SU-DHL-6 (cell line): ENCODE measurements around the gene ICA1.

Source experiments
- H2AFZ ChIP-seq: fragments of 200-600 bp; sonication (generic); 2 replicates; pipeline ENCODE4 v1.6.1; 2014; ENCODE audit warnings: low read depth, mild to moderate bottlenecking, moderate library complexity, mixed read lengths, antibody characterized with exemption, low read length; ENCODE audit not compliant: severe bottlenecking
- H3F3A ChIP-seq: fragments of 200-600 bp; shearing (Covaris generic); 2 replicates; pipeline ENCODE4 v1.6.0; 2016; ENCODE audit warnings: antibody characterized with exemption, mild to moderate bottlenecking; ENCODE audit not compliant: insufficient read depth
- H3K27ac ChIP-seq: fragments of 200-600 bp; sonication (generic); 2 replicates; pipeline ENCODE4 v1.5.1; 2016; ENCODE audit warnings: low read depth, mild to moderate bottlenecking, low read length, moderate library complexity, mixed read lengths
- H3K27me3 ChIP-seq: fragments of 200-600 bp; sonication (generic), shearing (Covaris generic); 2 replicates; pipeline ENCODE4 v1.6.0; 2014; ENCODE audit warnings: mild to moderate bottlenecking, low read length
- H3K36me3 ChIP-seq: fragments of 200-600 bp; sonication (generic); 2 replicates; pipeline ENCODE4 v1.6.1; 2014; ENCODE audit warnings: mild to moderate bottlenecking, low read length, mixed read lengths
- H3K4me2 ChIP-seq: fragments of 300-600, 200-600 bp; shearing (Covaris generic), sonication (generic); 2 replicates; pipeline ENCODE4 v1.6.0; 2014; ENCODE audit warnings: low read length, low read depth, mild to moderate bottlenecking; ENCODE audit not compliant: poor library complexity, severe bottlenecking
- H3K4me3 ChIP-seq: fragments of 200-600 bp; sonication (generic); 2 replicates; pipeline ENCODE4 v1.5.1; 2014; ENCODE audit warnings: antibody characterized with exemption, low read length, mild to moderate bottlenecking, mixed read lengths; ENCODE audit not compliant: insufficient read depth, poor library complexity, severe bottlenecking
- H3K79me2 ChIP-seq: fragments of 200-600 bp; sonication (generic); 2 replicates; pipeline ENCODE4 v1.6.1; 2014; ENCODE audit warnings: mild to moderate bottlenecking, low read length, moderate library complexity; ENCODE audit not compliant: insufficient read depth
- H3K9ac ChIP-seq: fragments of 200-600 bp; sonication (generic); 2 replicates; pipeline ENCODE4 v1.7.0; 2014; ENCODE audit warnings: mild to moderate bottlenecking, low read length
- H3K9me2 ChIP-seq: fragments of 200-600 bp; sonication (generic); replicated peaks from 2 replicates; pipeline ENCODE4 v1.6.1; 2014; ENCODE audit warnings: low read length; ENCODE audit not compliant: insufficient read depth
- H3K9me3 ChIP-seq: fragments of 200-600 bp; sonication (generic); 2 replicates; pipeline ENCODE4 v1.6.1; 2014; ENCODE audit warnings: low read length, mixed read lengths; ENCODE audit not compliant: insufficient read depth
- H4K20me1 ChIP-seq: fragments of 200-600 bp; sonication (generic); 2 replicates; pipeline ENCODE4 v1.6.1; 2014; ENCODE audit warnings: low read depth, mild to moderate bottlenecking, antibody characterized with exemption, low read length, moderate library complexity, mixed read lengths
- EZH2phosphoT487 ChIP-seq: fragments of 200-600 bp; sonication (generic), shearing (Covaris generic); conservative IDR thresholded peaks from 2 replicates; pipeline ENCODE4 v1.6.1; 2018; ENCODE audit warnings: mild to moderate bottlenecking, antibody characterized with exemption, low read length, moderate library complexity, mixed read lengths
- TF ChIP-seq, protein P1 (sequence below): fragments of 200-600 bp; sonication (generic); IDR thresholded peaks from one replicate; pipeline ENCODE4 v1.5.1; 2017; ENCODE audit warnings: antibody characterized with exemption, mild to moderate bottlenecking, low read length, moderate library complexity; ENCODE audit not compliant: insufficient read depth, poor library complexity, severe bottlenecking

The ICA1 gene

DNA sequence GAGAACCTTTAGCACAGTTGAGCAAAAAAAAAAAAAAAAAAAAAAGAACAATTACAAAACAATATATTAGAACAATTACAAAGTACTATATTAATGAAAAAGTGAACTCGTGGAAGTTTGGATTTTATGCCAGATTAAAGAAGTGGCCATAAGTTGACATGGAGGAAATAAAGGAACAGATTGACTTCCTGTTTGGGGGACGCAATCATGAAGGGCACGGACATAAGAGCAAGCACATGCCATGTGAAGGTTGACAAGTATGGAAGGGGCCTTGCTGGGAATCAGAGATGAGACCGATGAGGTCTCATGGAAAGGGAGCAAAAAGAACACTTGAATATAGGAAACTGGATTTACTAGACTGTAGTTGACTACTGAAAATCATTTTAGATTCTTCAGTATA is 61.7 kb downstream of the ICA1 start:
- H3K9me2 ChIP-seq = no peaks in the 10 kb centered on the region
- no peak overlapping the region for H3K27ac ChIP-seq
- H3K9ac ChIP-seq = no peak overlapping the region
- no peaks in the 10 kb centered on the region for H3K36me3 ChIP-seq
- H4K20me1 ChIP-seq = no peaks in the 10 kb centered on the region
- H3K4me2 ChIP-seq = no peak overlapping the region
- no peaks in the 10 kb centered on the region for H3K79me2 ChIP-seq
- no peak overlapping the region for H3K4me3 ChIP-seq
- H2AFZ ChIP-seq = no peak overlapping the region
- H3K27me3 ChIP-seq = no peaks in the 10 kb centered on the region
- no peak for TF ChIP-seq EZH2phosphoT487
- TF ChIP-seq, protein P1, sequence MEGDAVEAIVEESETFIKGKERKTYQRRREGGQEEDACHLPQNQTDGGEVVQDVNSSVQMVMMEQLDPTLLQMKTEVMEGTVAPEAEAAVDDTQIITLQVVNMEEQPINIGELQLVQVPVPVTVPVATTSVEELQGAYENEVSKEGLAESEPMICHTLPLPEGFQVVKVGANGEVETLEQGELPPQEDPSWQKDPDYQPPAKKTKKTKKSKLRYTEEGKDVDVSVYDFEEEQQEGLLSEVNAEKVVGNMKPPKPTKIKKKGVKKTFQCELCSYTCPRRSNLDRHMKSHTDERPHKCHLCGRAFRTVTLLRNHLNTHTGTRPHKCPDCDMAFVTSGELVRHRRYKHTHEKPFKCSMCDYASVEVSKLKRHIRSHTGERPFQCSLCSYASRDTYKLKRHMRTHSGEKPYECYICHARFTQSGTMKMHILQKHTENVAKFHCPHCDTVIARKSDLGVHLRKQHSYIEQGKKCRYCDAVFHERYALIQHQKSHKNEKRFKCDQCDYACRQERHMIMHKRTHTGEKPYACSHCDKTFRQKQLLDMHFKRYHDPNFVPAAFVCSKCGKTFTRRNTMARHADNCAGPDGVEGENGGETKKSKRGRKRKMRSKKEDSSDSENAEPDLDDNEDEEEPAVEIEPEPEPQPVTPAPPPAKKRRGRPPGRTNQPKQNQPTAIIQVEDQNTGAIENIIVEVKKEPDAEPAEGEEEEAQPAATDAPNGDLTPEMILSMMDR = no peak
- H3K9me3 ChIP-seq = no peaks in the 10 kb centered on the region
- H3F3A ChIP-seq = no peaks in the 10 kb centered on the region

GRCh38 chr7:8197994-8198698 is 63.8 kb downstream of the ICA1 start:
- Histone ChIP-seq H3K9ac (no peak overlapping the region), H3K27me3 (no peaks in the 10 kb centered on the region), H3K36me3 (no peaks in the 10 kb centered on the region), H2AFZ (no peak overlapping the region), H4K20me1 (no peaks in the 10 kb centered on the region), H3K27ac (no peak overlapping the region), H3K9me3 (no peaks in the 10 kb centered on the region), H3K4me2 (no peak overlapping the region), H3F3A (no peaks in the 10 kb centered on the region), H3K9me2 (no peaks in the 10 kb centered on the region), H3K4me3 (no peak overlapping the region), H3K79me2 (no peaks in the 10 kb centered on the region)
- TF ChIP-seq, protein P1 = no peak
- no peak for TF ChIP-seq EZH2phosphoT487

GRCh38 chr7:8192897-8193296 is 69.1 kb downstream of the ICA1 start:
- Histone ChIP-seq H3K9ac (no peak overlapping the region), H3K4me2 (no peak overlapping the region), H3K9me3 (no peaks in the 10 kb centered on the region), H2AFZ (no peak overlapping the region), H3K4me3 (no peak overlapping the region), H3K9me2 (no peaks in the 10 kb centered on the region), H4K20me1 (no peaks in the 10 kb centered on the region), H3K36me3 (no peaks in the 10 kb centered on the region), H3K79me2 (no peaks in the 10 kb centered on the region), H3K27me3 (no peaks in the 10 kb centered on the region), H3F3A (no peaks in the 10 kb centered on the region), H3K27ac (no peak overlapping the region)
- TF ChIP-seq, protein P1 = no peak
- TF ChIP-seq EZH2phosphoT487 = no peak
